IPS-NIHi11 (cell line): ENCODE results near the gene HIVEP2.
A peak's percentile ranks its signal among the peaks of the same experiment; 100 is the strongest.

Experiments used
- DNase-seq: peaks from one replicate; pipeline ENCODE4 v3.0.0; 2012; ENCODE audit warnings: mixed read lengths, low spot score

HIVEP2 gene

GRCh38 chr6:142857796-142858555 is 87.0 kb downstream of the HIVEP2 start:
- DNase-seq, result no peak

GRCh38 chr6:142857233-142857761 is 87.7 kb downstream of the HIVEP2 start:
- DNase-seq, result no peak

DNA sequence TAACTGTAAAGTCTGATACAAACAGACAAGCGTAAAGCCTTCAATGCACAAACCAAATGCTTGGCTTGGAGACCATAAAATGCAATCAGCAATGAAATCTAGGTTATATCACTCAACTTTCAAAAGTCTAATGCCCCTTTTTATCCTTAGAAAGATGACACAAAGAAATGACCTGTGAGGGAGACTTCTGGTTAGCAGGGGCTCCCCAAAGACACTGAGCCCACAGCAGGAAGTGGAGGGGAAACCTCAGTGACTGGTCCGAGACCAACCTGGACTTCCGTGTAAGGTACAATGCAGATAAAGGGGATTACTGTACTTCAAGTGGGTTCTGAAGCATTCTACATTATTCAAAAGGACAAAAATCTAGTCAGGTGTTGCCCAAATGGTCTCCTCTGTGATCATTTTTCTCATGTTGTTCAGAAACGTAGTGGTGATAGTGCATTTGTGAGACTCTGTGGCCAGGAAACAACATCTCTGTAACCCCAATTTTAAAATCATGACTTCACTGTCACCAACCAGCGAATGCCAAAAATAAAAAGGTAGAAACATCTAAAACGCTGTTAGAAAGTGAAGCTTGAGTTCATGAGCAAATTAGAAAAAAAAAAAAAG is 88.2 kb downstream of the HIVEP2 start:
- no peak for DNase-seq

DNA sequence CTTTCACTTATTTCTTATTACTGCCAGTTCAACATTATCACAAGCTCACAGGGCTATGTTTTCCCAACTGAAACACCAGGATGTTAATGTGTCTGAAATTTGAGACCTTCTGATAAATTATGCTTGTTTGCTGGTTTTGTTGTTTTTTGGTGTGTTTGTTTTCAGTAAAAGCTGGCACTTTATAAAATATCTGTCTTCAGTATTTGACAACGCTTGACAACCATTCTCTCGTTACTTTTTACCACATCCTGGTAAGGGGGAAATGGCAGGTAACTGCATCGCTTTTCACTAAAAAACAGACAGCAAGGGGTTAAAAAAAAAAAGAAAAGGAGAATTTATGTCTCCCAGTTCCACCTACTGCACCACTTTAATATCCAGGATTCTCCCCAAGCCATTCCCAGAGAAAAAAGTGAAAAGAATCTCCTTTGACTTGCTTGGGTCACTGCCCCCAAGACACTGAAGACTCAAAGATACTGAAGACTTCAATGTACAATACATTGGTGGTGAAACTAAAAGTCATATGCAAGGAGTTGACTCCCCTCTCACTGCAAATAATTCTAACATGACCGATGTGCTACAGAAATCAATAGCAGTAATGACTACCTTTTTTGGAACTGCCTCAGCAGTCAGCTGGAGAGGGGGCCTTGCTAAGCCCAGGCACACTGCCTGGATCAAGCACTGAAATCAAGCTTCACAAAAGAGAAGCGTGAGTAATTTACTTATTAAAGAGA is 88.9 kb downstream of the HIVEP2 start:
- DNase-seq, result no peak

GRCh38 chr6:142854589-142855488 is 90.1 kb downstream of the HIVEP2 start:
- DNase-seq, result no peak

GRCh38 chr6:142853244-142854180 is 91.5 kb downstream of the HIVEP2 start:
- no peak for DNase-seq

GRCh38 chr6:142851601-142852000 is 93.4 kb downstream of the HIVEP2 start:
- no peak for DNase-seq

- no peak for DNase-seq
Observed at GRCh38 chr6:142850679-142851423, 94.1 kb downstream of the HIVEP2 start.

DNA sequence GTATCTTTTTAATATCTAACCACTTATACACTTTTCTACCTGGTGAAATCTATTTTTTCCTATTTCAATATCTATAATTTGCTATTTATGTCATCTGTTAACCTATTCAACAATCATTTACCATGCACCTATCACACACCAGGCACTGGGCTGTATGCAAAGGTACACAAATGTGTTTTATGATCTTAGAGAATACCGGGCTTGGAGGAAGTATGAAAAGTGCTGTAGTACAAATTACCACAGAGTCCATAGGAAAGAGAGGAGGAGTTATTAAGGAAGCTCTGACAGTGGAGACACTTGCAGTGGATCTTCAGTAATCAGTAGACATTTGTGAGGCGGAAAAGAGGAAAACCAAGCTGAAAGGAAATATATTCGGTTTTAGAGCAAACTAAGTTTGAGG is 96.0 kb downstream of the HIVEP2 start:
- no peak for DNase-seq

GRCh38 chr6:142848156-142848555 is 96.8 kb downstream of the HIVEP2 start:
- no peak for DNase-seq

- DNase-seq, result no peak
Observed at GRCh38 chr6:142846883-142847287, 98.1 kb downstream of the HIVEP2 start.

DNA sequence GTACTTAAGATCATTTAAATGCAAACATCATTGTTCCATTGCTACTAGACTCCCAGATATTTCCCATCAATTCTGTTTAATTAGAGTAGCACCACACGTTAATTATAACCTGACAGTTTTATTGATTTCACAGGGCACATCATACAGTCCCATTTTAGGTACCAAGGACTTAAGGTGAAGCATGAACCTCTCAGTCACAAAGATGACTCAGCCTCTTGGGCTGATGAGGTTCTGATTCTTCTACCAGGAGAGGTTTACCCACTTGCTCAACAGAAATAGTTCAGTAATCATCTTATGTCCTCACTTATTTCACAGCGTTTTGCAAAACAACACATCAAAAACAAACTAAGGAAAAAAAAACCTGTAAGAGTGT is 98.5 kb downstream of the HIVEP2 start:
- DNase-seq, result no peak

- peak; percentile 67 for DNase-seq
Observed at GRCh38 chr6:142845624-142846458, 99.1 kb downstream of the HIVEP2 start.

DNA sequence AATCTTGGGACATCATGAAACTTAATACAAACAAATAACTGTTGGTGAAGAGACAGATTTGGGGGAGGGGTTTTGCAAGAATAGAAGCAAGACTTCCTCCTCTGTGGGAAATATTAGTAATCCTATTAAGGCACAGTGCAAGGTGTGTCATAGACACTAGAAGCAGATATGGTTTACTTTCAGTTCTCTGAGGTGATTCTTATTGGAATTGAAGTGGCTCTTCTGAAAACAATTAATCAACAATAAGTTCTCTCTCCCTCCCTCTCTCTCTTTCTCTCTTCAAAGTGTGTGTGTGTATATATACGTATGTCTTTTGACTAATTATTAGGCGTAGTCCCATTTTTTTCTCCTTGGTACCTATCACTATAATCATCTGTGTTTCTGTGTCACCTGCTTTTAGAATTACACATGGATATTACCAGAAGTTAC is 99.8 kb downstream of the HIVEP2 start:
- DNase-seq, result no peak

GRCh38 chr6:142844065-142844755 is 100.8 kb downstream of the HIVEP2 start:
- no peak for DNase-seq

DNA sequence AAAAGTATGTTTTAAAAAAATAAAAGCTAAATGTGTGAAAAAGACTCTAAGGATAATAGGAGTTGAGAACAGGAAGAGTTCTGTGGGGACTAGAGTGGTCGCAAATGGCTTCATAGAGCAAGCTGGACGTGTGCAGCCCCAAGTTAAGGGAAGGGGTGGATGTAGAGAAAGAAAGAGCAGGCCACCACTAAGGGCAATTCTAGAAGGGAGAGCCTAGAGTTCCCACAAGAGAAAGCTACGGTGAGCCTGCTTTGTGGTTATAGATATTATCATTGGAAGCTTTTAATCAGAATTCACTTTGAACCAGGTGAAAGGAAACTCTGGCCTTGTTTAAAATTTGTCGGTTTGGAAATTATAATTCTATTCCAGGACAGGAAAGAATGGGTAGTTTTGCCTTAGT is 101.6 kb downstream of the HIVEP2 start:
- no peak for DNase-seq

- no peak for DNase-seq
Observed at GRCh38 chr6:142842418-142843261, 102.3 kb downstream of the HIVEP2 start.
